ENCODE measurements around the gene MTHFR. TPM values are rescaled to one million over a fixed set of nuclear protein-coding genes. Genes with fewer than 3 reads are reported as not detected.

MTHFR gene
- total RNA-seq, 2 donors from 2014 or later = 38.5 to 53.9 TPM

DNA sequence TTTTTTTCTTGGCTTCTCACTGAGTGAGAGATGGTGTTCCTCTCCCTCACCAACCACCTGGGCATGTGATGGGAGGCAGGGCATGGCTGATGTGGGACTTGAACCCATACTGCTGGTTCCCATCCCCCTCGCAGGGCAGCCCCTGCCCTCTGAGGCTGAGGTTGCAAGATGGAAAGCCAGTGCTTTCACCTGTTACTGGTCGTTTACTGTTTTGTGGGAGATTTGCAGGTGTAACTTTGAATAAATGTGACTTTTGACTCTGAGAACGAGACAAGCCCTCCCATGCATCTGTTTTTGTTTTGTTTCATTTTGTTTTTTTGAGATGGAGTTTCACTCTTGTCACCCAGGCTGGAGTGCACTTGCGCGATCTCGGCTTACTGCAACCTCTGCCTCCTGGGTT, 22.2 kb downstream of the MTHFR start:
- Histone ChIP-seq H3K36me3 (no peaks in the 10 kb centered on the region), H3K9me3 (no peaks in the 10 kb centered on the region), H3K27me3 (no peaks in the 10 kb centered on the region), H3K4me1 (peaks cover 0 to 42% of the 10 kb centered on the region in 2 donors), H3K27ac (no peak overlapping the region), H3K4me3 (no peak overlapping the region)
- TF ChIP-seq, protein P1, sequence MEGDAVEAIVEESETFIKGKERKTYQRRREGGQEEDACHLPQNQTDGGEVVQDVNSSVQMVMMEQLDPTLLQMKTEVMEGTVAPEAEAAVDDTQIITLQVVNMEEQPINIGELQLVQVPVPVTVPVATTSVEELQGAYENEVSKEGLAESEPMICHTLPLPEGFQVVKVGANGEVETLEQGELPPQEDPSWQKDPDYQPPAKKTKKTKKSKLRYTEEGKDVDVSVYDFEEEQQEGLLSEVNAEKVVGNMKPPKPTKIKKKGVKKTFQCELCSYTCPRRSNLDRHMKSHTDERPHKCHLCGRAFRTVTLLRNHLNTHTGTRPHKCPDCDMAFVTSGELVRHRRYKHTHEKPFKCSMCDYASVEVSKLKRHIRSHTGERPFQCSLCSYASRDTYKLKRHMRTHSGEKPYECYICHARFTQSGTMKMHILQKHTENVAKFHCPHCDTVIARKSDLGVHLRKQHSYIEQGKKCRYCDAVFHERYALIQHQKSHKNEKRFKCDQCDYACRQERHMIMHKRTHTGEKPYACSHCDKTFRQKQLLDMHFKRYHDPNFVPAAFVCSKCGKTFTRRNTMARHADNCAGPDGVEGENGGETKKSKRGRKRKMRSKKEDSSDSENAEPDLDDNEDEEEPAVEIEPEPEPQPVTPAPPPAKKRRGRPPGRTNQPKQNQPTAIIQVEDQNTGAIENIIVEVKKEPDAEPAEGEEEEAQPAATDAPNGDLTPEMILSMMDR (IDR thresholded peaks at IDR 0.05) = no peak
- no peak for DNase-seq (ENCODE audit: low spot score)

DNA sequence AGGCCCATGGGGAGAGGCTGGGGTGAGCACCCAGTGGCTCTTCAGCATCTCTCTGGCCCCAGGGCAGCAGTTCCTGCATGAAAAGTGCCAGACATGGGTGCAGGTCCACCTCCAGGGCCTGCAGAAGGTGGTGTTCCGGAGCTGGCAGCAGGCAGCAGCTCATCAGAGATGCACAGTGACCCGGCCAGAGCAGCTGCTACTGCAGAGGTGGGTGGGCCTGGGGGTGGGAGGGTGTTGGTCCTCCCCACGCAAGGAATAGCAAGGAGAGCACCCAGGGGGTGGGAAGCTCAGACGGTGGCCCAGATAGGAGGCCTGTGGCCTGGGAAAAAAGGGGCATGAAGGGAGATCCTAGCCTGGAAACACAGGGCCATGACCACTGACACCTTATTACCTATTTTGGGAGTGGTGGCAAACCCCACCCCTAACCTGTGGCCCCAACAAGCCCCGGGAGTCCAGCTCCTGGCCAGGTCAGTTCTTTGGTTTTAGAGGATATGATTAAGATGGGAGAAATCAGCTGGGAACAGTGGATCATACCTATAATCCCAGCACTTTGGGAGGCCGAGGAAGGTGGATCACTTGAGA, 23.5 kb downstream of the MTHFR start:
- H3K27me3 ChIP-seq = no peaks in the 10 kb centered on the region
- H3K4me1 ChIP-seq = peaks cover 0 to 28% of the 10 kb centered on the region in 2 donors
- H3K27ac ChIP-seq = no peak overlapping the region
- no peaks in the 10 kb centered on the region for H3K9me3 ChIP-seq
- H3K4me3 ChIP-seq = no peak overlapping the region
- TF ChIP-seq, protein P1 (IDR thresholded peaks at IDR 0.05) = no peak
- no peaks in the 10 kb centered on the region for H3K36me3 ChIP-seq
- no peak for DNase-seq (ENCODE audit: low spot score)

DNA sequence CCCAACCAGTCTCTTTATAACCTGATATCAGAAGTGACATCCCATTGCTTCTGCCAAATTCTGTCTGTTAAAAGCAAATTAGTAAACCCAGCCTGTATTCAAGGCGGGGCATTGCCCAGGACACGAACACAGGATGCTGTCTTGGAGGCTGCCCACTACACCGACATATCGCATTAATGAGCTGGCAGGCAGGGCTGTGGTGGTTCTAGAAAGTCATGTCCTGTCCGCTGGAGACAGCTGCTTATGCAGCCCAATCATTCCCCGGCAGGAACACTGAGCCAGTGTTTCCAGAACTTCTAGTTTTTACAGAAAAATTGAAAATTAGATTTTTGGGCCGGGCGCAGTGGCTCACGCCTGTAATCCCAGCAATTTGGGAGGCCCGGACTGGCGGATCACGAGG, 24.5 kb downstream of the MTHFR start:
- TF ChIP-seq, protein P1 (IDR thresholded peaks at IDR 0.05) = no peak
- Histone ChIP-seq H3K4me1 (peaks cover 0 to 21% of the 10 kb centered on the region in 2 donors), H3K36me3 (no peaks in the 10 kb centered on the region), H3K4me3 (no peak overlapping the region), H3K27me3 (no peaks in the 10 kb centered on the region), H3K9me3 (no peaks in the 10 kb centered on the region), H3K27ac (no peak overlapping the region)
- no peak for DNase-seq (ENCODE audit: low spot score)

GRCh38 chr1:11780380-11781147, 25.2 kb downstream of the MTHFR start:
- no peak overlapping the region for H3K27ac ChIP-seq
- peaks cover 0 to 13% of the 10 kb centered on the region in 2 donors for H3K4me1 ChIP-seq
- H3K9me3 ChIP-seq = no peaks in the 10 kb centered on the region
- TF ChIP-seq, protein P1 (IDR thresholded peaks at IDR 0.05) = no peak
- H3K27me3 ChIP-seq = no peaks in the 10 kb centered on the region
- no peak overlapping the region for H3K4me3 ChIP-seq
- no peak for DNase-seq (ENCODE audit: low spot score)
- H3K36me3 ChIP-seq = no peaks in the 10 kb centered on the region

DNA sequence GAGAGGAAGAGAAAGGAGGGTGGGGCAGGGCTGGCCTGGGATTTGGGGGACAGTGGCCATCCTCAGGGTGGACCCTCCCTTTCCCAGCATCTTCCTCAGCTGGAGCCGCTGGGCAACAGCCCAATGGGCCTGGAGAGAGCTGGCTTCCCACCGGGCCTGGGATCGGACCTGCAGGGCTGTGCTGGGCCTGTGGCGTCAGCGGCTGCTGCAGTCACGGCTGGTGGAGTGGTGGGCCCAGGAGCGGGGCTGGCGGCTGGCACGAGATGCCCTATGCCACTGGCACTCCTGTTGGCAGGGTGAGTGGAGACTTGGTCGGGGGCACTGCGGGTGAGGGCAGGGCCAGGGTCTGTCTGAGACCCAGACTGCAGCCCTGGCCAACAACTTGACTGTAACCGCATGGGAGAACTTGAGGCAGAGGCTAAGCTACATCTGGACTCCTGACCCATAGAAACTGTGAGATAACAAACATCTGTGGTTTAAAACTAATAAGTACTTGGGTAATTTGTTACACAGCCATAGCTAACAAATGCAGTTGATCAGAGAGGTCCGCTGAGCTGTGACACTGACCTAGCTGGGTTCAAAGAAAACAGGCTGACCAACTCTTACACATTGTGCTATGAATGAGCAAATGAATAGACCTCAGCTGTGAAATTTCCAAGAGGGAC, 25.9 kb downstream of the MTHFR start:
- no peaks in the 10 kb centered on the region for H3K27me3 ChIP-seq
- H3K4me1 ChIP-seq = peaks cover 0 to 6% of the 10 kb centered on the region in 2 donors
- no peaks in the 10 kb centered on the region for H3K9me3 ChIP-seq
- H3K27ac ChIP-seq = no peak overlapping the region
- DNase-seq (ENCODE audit: low spot score) = no peak
- H3K36me3 ChIP-seq = no peaks in the 10 kb centered on the region
- no peak overlapping the region for H3K4me3 ChIP-seq
- TF ChIP-seq, protein P1 (IDR thresholded peaks at IDR 0.05) = no peak
